Mesothelial cell of epicardium (in vitro differentiated cells): ENCODE data around the gene SLX4IP. TPM values are rescaled to one million over a fixed set of nuclear protein-coding genes. Genes with fewer than 3 reads are reported as not detected.

Experiments used
- DNase-seq, 2 experiments: peaks; one replicate each; pipeline ENCODE4 v3.0.0; 2021; ENCODE audit warnings: low spot score in 2 of 2; ENCODE audit not compliant: unreplicated experiment in 2 of 2
- H3K27ac Mint-ChIP-seq: 2 replicates; pipeline ENCODE4 v1.8.0; 2021; ENCODE audit warnings: mixed read lengths
- H3K27me3 Mint-ChIP-seq: 2 replicates; pipeline ENCODE4 v1.8.0; 2021; ENCODE audit warnings: low read depth, mixed read lengths
- H3K36me3 Mint-ChIP-seq: 2 replicates; pipeline ENCODE4 v1.8.0; 2021; ENCODE audit warnings: mixed read lengths
- H3K4me1 Mint-ChIP-seq: 2 replicates; pipeline ENCODE4 v1.8.0; 2021; ENCODE audit warnings: mixed read lengths
- H3K4me3 Mint-ChIP-seq: 2 replicates; pipeline ENCODE4 v1.8.0; 2021; ENCODE audit warnings: mild to moderate bottlenecking, moderate library complexity, mixed read lengths
- H3K9me3 Mint-ChIP-seq: 2 replicates; pipeline ENCODE4 v1.8.0; 2021; ENCODE audit warnings: mixed read lengths
- total RNA-seq: library from RNA; stranded (reverse); gene quantifications from 3 replicates; pipeline ENCODE4 v1.2.1, GENCODE V29; 2021
- TF ChIP-seq, protein P1 (sequence below): fragments of 200-600 bp; sonication (generic); IDR thresholded peaks from one replicate; pipeline ENCODE4 v1.5.0; 2021; ENCODE audit warnings: antibody characterized with exemption; ENCODE audit not compliant: unreplicated experiment

The SLX4IP gene
- total RNA-seq, 1 donor from 2014 or later = 10.4 TPM

DNA sequence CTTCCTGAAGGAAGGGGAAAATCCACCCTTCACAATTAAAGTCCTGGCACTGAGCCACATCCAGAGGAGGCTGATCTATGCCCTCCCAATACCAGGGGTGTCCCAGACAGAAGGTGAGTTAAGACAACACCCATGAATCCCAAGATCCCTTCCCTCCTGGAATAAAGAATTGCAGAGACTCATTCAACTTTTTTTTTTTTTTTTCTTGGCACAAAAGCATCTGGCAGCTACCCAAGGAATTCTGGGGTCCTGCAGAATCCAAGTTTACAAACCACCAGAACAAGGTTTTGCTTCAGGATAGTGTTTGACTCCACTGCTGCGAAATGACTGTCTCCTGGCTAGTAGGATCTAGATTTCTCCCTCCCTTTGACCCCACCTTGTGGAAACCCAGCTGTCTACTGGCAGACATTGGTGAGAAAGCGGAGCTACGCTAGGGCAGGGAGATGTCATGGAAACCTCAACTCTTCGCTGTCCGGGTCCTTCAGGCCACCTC is 201.3 kb downstream of the SLX4IP start:
- H3K9me3 Mint-ChIP-seq = no peaks in the 10 kb centered on the region
- no peaks in the 10 kb centered on the region for H3K27me3 Mint-ChIP-seq
- DNase-seq = no peak
- H3K36me3 Mint-ChIP-seq = peaks cover 27% of the 10 kb centered on the region
- H3K4me1 Mint-ChIP-seq = peaks cover 69% of the 10 kb centered on the region
- H3K27ac Mint-ChIP-seq = peak overlapping the region; percentile 91
- no peak overlapping the region for H3K4me3 Mint-ChIP-seq
- TF ChIP-seq, protein P1, sequence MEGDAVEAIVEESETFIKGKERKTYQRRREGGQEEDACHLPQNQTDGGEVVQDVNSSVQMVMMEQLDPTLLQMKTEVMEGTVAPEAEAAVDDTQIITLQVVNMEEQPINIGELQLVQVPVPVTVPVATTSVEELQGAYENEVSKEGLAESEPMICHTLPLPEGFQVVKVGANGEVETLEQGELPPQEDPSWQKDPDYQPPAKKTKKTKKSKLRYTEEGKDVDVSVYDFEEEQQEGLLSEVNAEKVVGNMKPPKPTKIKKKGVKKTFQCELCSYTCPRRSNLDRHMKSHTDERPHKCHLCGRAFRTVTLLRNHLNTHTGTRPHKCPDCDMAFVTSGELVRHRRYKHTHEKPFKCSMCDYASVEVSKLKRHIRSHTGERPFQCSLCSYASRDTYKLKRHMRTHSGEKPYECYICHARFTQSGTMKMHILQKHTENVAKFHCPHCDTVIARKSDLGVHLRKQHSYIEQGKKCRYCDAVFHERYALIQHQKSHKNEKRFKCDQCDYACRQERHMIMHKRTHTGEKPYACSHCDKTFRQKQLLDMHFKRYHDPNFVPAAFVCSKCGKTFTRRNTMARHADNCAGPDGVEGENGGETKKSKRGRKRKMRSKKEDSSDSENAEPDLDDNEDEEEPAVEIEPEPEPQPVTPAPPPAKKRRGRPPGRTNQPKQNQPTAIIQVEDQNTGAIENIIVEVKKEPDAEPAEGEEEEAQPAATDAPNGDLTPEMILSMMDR = no peak

DNA sequence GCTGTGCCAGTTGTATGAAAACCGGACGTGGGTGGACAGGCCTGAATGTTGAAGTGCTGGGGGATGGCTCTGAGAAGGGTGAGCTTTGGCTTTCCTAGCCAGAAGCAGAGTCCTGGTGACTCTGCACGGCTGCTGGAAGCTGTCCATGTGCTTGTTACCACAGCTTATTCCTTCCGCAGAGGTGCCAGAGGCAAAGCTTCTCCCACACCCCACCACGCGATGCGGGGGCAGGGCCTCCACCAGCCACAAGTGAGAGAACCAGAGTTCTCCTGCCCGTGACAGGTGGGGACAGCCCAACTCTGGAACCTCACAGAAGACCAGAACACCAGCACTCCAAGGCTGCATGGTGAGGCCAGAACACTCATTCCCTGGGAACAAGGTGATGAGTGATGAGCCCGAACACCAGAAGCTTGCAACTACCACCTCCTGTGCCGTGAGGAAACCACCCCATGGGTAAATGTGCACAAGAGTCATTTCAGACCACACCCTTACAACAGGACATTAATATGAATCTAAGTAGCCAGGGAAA is 202.0 kb downstream of the SLX4IP start:
- no peak overlapping the region for H3K4me3 Mint-ChIP-seq
- no peak for DNase-seq
- no peaks in the 10 kb centered on the region for H3K27me3 Mint-ChIP-seq
- peaks cover 62% of the 10 kb centered on the region for H3K4me1 Mint-ChIP-seq
- peak overlapping the region; percentile 91 for H3K27ac Mint-ChIP-seq
- TF ChIP-seq, protein P1 = no peak
- no peaks in the 10 kb centered on the region for H3K9me3 Mint-ChIP-seq
- H3K36me3 Mint-ChIP-seq = peaks cover 34% of the 10 kb centered on the region

DNA sequence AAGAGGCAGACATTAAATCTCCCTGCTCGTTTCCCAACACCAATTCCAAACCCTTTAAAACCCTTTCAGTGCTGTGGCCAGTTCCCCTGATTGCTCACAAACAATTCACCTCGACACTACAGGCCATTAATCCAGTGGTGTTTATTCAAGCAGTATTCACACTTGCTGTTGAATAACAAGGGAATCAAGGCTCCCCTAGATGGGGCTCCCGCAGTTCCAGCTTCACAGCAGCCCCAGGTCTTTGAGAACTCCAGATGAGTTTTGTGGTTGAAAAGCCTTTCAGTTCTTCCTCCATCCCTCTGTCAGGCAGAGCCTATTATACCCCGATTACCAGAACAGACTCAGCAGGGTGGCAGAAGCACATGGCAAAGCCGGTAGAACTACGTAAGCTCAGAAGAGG is 202.5 kb downstream of the SLX4IP start:
- Mint-ChIP-seq H3K4me1 (peaks cover 59% of the 10 kb centered on the region), H3K9me3 (no peaks in the 10 kb centered on the region), H3K27ac (peak overlapping the region; percentile 43), H3K36me3 (peaks cover 38% of the 10 kb centered on the region), H3K4me3 (no peak overlapping the region), H3K27me3 (no peaks in the 10 kb centered on the region)
- no peak for DNase-seq
- TF ChIP-seq, protein P1 = no peak

DNA sequence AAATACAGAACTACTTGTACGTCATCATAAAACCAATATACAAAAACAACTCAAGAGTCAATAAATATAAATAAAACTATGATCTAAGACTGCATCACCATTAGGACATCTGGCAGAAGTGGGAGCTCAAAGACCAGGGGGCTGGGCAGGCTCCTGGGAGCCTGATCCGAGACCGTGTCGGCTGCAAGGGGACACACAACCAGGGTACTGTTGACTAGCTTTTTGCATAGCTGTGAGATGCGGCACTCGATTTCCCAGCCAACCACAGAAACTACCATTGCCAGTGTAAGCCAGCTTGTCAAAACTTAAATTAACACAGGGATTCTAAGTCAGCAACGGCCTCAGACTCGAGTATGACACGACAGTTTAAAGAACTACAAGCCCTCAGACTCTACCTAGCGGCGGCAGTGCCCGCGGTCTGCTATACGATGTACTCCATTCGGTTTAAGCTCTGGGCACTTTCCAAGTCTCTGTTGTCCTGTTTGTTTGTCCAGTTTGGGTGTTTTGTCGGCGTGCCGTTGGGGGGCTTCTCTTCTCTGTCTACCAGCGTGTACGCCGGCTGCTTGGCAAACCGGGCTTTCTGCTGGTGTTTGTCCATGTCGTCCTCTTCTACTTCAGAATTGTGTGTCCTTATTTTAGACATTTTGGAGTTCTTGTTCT is 204.1 kb downstream of the SLX4IP start:
- TF ChIP-seq, protein P1 = no peak
- Mint-ChIP-seq H3K4me3 (no peak overlapping the region), H3K9me3 (no peaks in the 10 kb centered on the region), H3K4me1 (peaks cover 55% of the 10 kb centered on the region), H3K27me3 (no peaks in the 10 kb centered on the region), H3K27ac (no peak overlapping the region), H3K36me3 (peaks cover 45% of the 10 kb centered on the region)
- no peak for DNase-seq

DNA sequence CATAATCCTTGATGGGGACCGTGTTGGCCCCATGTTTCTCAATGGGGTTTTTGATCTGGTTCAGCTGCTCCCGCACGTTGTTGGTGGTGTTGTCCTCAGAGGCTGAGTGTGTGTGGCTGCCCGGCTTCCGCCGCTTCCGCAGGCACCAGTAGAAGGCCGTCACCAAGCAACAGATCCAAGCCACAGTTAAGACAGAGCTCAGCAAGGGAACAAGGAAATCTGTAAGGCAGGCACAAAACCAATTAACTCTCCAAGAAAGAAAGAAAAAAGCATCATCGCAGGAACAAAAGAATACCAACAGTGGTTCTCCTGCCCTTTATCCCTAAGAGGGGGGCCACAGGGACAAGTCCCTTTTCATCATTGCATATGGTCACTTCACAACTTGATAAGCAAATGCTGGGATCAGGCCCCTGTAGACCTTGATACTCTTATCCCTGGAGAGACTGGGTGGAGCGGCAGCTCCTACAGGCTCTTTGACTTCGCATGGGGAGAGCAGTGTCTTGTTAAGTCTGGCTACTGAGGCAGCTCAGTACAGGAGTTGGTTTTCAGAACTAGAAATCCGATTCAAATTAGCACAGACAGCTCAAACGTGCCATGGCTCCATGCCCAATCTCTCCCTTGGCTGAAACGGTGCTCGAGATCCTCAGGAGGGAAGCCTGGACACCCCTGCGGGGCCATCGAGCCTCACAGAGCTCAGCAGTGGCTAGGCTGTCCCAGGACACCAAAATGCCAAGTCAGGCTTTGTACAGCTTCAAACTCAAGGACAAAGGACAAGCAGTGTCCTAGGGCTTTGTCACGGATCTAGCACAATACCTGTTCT is 204.8 kb downstream of the SLX4IP start:
- H3K27me3 Mint-ChIP-seq = no peaks in the 10 kb centered on the region
- H3K4me3 Mint-ChIP-seq = no peak overlapping the region
- no peak for DNase-seq
- peaks cover 45% of the 10 kb centered on the region for H3K36me3 Mint-ChIP-seq
- no peak overlapping the region for H3K27ac Mint-ChIP-seq
- no peaks in the 10 kb centered on the region for H3K9me3 Mint-ChIP-seq
- H3K4me1 Mint-ChIP-seq = peaks cover 54% of the 10 kb centered on the region
- TF ChIP-seq, protein P1 = no peak
